Stimulated activated CD4-positive, alpha-beta T cell treated with anti-CD3 and anti-CD28 coated beads, Interleukin-12 subunit alpha, Interleukin-12 subunit beta, amount 100 ng/mL, for 24 hours (primary cell): ENCODE data around the gene S100A9.
"Not testable (repeated sequence)": the region's sequence is repeated elsewhere in the genome, so short reads cannot be mapped to it uniquely, and the experiment has no call there.

ENCODE experiments used
- DNase-seq, 2 experiments: peaks; one replicate each; pipeline ENCODE4 v3.0.0-alpha.2; 2020; ENCODE audit warnings: low read depth in 2 of 2

The S100A9 gene

GRCh38 chr1:153407274-153407673, 49.6 kb downstream of the S100A9 start:
- DNase-seq = not testable (repeated sequence)
